Stimulated activated CD8-positive, alpha-beta memory T cell treated with anti-CD3 and anti-CD28 coated beads, Interleukin-7, amount 100 ng/mL, for 4 hours (primary cell): Measurements from ENCODE around the gene SLC19A1.

ENCODE experiments used
- DNase-seq, 2 donors: peaks; one replicate each; pipeline ENCODE4 v3.0.0-alpha.2; 2020; ENCODE audit warnings: low read depth in 2 of 2

The SLC19A1 gene

GRCh38 chr21:45545236-45545570 lies 3.0 kb upstream of the SLC19A1 start:
- DNase-seq: no peak

GRCh38 chr21:45544449-45545235 lies 2.4 kb upstream of the SLC19A1 start:
- no peak for DNase-seq

- DNase-seq: no peak
These were observed 1.6 kb upstream of the SLC19A1 start for GRCh38 chr21:45543710-45544448.

GRCh38 chr21:45543371-45543709 lies 1.1 kb upstream of the SLC19A1 start:
- DNase-seq: no peak

- DNase-seq: no peak
These were observed 579 bp upstream of the SLC19A1 start for GRCh38 chr21:45542667-45543370.

- DNase-seq: peak; percentile 62 to 74
These were observed 810 bp downstream of the SLC19A1 start for GRCh38 chr21:45541221-45542039.

- DNase-seq: no peak
These were observed 1.7 kb downstream of the SLC19A1 start for GRCh38 chr21:45540601-45540970.

GRCh38 chr21:45539796-45540600 lies 2.2 kb downstream of the SLC19A1 start:
- no peak for DNase-seq

- DNase-seq: no peak
These were observed 3.0 kb downstream of the SLC19A1 start for GRCh38 chr21:45539046-45539795.

- DNase-seq: no peak
These were observed 3.7 kb downstream of the SLC19A1 start for GRCh38 chr21:45538381-45539045.

- DNase-seq: no peak
These were observed 4.4 kb downstream of the SLC19A1 start for GRCh38 chr21:45537746-45538291.

GRCh38 chr21:45537111-45537745 lies 5.0 kb downstream of the SLC19A1 start:
- DNase-seq: no peak

GRCh38 chr21:45536301-45537081 lies 5.7 kb downstream of the SLC19A1 start:
- no peak for DNase-seq

- no peak for DNase-seq
These were observed 6.7 kb downstream of the SLC19A1 start for GRCh38 chr21:45535341-45536081.

- DNase-seq: no peak
These were observed 7.5 kb downstream of the SLC19A1 start for GRCh38 chr21:45534636-45535331.

- no peak for DNase-seq
These were observed 8.2 kb downstream of the SLC19A1 start for GRCh38 chr21:45533846-45534635.
